ENCODE results near the gene THEM4. TPM values are rescaled to one million over a fixed set of nuclear protein-coding genes. Genes with fewer than 3 reads are reported as not detected.

The THEM4 gene
- total RNA-seq, 1 donor from 2014 or later: 15.6 TPM

DNA sequence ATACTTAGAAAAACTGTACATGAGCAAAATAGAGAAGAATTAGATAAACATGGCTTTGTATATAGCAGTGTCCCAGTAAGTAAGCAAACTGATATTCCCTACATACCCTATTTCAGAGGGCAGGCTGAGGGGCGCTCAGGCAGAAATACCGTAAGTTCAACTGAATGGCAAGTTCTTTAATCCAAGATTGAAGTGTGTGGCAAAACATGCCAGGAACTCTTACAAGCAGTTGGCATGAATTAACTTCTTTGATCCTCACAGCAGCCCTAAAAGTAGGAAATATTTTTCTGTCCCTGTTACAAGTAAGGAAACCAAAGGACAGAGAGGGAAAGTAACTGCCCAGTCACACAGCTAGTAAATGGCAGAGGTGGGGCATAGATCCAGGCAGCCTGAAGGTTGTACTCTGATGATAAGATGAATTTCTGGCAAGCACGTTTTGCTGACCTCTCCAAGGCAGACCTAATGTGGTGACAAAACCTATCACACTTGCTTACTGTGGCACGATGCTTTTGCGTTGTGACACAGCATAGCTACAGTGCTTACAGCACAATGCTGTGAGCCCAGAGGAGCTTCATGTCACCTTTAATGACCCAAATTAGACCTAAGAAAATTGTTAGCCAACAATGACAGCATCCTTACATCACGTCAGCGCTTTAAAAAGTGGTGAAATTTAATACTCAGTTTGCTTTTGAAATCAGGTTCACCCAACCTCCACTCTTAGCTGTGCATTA is 35.0 kb upstream of the THEM4 start:
- no peaks in the 10 kb centered on the region for H3K36me3 Mint-ChIP-seq
- peaks cover 26% of the 10 kb centered on the region for H3K4me1 Mint-ChIP-seq (ENCODE audit: unreplicated experiment)
- TF ChIP-seq, protein P1, sequence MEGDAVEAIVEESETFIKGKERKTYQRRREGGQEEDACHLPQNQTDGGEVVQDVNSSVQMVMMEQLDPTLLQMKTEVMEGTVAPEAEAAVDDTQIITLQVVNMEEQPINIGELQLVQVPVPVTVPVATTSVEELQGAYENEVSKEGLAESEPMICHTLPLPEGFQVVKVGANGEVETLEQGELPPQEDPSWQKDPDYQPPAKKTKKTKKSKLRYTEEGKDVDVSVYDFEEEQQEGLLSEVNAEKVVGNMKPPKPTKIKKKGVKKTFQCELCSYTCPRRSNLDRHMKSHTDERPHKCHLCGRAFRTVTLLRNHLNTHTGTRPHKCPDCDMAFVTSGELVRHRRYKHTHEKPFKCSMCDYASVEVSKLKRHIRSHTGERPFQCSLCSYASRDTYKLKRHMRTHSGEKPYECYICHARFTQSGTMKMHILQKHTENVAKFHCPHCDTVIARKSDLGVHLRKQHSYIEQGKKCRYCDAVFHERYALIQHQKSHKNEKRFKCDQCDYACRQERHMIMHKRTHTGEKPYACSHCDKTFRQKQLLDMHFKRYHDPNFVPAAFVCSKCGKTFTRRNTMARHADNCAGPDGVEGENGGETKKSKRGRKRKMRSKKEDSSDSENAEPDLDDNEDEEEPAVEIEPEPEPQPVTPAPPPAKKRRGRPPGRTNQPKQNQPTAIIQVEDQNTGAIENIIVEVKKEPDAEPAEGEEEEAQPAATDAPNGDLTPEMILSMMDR (conservative IDR thresholded peaks at IDR 0.05): no peak
- peak overlapping the region; percentile 94 for H3K27ac Mint-ChIP-seq
- peaks cover 3% of the 10 kb centered on the region for H3K27me3 Mint-ChIP-seq
- H3K9me3 Mint-ChIP-seq: no peaks in the 10 kb centered on the region
- no peak for DNase-seq (ENCODE audit: extremely low spot score, unreplicated experiment)
- H3K4me3 Mint-ChIP-seq: no peak overlapping the region

DNA sequence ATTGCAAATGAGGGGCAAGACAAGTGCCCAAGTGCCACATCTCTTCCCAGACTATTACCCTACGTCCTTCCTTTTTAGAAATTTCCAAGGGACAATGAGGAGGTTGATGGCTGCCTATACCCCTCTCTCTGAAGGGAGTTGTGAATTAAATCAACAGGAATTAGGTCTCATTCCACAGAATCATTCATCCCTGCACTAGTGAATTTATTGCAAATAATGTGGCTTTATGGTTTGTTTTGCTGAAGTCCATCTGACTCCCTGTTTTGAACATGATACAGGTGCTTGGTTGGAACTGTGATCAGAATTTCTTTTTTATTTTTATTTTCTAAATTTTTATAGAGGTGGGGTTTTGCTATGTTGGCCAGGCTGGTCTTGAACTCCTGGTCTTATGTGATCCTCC is 34.3 kb upstream of the THEM4 start:
- H3K9me3 Mint-ChIP-seq: no peaks in the 10 kb centered on the region
- no peaks in the 10 kb centered on the region for H3K36me3 Mint-ChIP-seq
- DNase-seq (ENCODE audit: extremely low spot score, unreplicated experiment): no peak
- H3K27me3 Mint-ChIP-seq: peaks cover 3% of the 10 kb centered on the region
- no peak overlapping the region for H3K4me3 Mint-ChIP-seq
- TF ChIP-seq, protein P1 (conservative IDR thresholded peaks at IDR 0.05): no peak
- peaks cover 26% of the 10 kb centered on the region for H3K4me1 Mint-ChIP-seq (ENCODE audit: unreplicated experiment)
- no peak overlapping the region for H3K27ac Mint-ChIP-seq

DNA sequence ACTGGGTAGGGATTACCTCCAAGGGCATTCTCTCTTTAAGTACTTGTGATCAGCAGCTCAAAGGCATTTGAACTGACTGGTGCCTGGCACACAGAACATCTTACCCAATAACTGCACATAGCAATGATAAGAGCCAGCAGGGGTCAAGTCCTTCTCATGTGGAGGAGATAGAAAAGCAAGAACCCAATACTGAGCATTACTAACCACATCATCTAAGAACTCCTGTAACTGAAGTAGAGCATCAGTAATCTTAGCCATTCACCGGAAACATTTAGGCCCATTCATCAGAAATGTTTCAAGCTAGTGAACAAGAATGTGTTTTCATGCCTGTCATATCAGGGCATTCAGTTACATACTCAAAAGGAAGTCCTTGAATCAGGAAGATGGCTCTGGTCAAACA is 33.6 kb upstream of the THEM4 start:
- no peak overlapping the region for H3K27ac Mint-ChIP-seq
- TF ChIP-seq, protein P1 (conservative IDR thresholded peaks at IDR 0.05): no peak
- no peak overlapping the region for H3K4me3 Mint-ChIP-seq
- H3K27me3 Mint-ChIP-seq: peaks cover 3% of the 10 kb centered on the region
- peaks cover 26% of the 10 kb centered on the region for H3K4me1 Mint-ChIP-seq (ENCODE audit: unreplicated experiment)
- H3K36me3 Mint-ChIP-seq: no peaks in the 10 kb centered on the region
- DNase-seq (ENCODE audit: extremely low spot score, unreplicated experiment): no peak
- no peaks in the 10 kb centered on the region for H3K9me3 Mint-ChIP-seq

DNA sequence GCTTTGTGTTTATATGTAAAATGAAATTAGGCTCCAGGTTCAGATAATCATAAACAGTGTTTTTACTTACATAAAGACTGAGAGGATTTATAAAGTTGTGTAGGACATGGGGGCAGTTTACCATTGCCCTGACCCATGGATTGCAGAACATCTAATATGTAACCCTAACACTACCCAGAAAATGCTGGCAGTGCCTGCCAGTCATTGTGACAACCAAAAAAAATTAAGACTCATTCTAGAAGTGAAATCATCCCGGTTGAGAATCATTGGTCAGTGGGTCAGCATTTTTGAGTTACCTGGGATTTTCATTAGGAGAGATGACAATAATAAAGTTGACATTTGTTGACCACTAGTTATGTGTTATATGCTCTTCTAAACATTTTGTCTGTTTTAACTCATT is 31.2 kb upstream of the THEM4 start:
- peak overlapping the region; percentile 86 for H3K27ac Mint-ChIP-seq

DNA sequence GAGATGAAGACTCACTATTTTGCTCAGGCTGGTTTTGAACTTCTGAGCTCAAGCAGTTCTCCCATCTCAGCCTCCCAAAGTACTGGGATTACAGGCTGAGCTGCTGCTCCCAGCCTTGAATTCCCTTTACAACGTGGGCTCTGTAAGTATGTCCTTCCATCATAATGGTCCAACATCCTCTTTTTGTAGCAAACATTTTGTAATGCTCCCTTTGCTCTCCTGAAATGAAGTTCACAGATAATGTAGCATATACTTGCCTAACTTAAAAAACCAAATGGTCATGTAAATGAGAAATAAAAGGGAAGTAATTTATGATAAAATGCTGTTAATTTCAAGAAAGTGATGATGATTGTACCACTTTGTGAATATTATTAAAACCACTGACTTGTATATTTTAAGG is 30.5 kb upstream of the THEM4 start:
- no peaks in the 10 kb centered on the region for H3K9me3 Mint-ChIP-seq
- no peak for DNase-seq (ENCODE audit: extremely low spot score, unreplicated experiment)
- H3K36me3 Mint-ChIP-seq: no peaks in the 10 kb centered on the region
- H3K27me3 Mint-ChIP-seq: peaks cover 3% of the 10 kb centered on the region
- TF ChIP-seq, protein P1 (conservative IDR thresholded peaks at IDR 0.05): no peak
- H3K27ac Mint-ChIP-seq: no peak overlapping the region
- H3K4me3 Mint-ChIP-seq: no peak overlapping the region
- peaks cover 26% of the 10 kb centered on the region for H3K4me1 Mint-ChIP-seq (ENCODE audit: unreplicated experiment)

More for the DNA sequence above, 31.2 kb upstream of the THEM4 start:
- peaks cover 28% of the 10 kb centered on the region for H3K4me1 Mint-ChIP-seq (ENCODE audit: unreplicated experiment)
- no peaks in the 10 kb centered on the region for H3K9me3 Mint-ChIP-seq
- H3K36me3 Mint-ChIP-seq: no peaks in the 10 kb centered on the region
- TF ChIP-seq, protein P1 (conservative IDR thresholded peaks at IDR 0.05): no peak
- peaks cover 3% of the 10 kb centered on the region for H3K27me3 Mint-ChIP-seq
- no peak overlapping the region for H3K4me3 Mint-ChIP-seq
- no peak for DNase-seq (ENCODE audit: extremely low spot score, unreplicated experiment)
